NCI-H128 (cell line): ENCODE measurements around the gene MCOLN2.
A peak's percentile ranks its signal among the peaks of the same experiment; 100 is the strongest.
"Not testable (repeated sequence)": the region's sequence is repeated elsewhere in the genome, so short reads cannot be mapped to it uniquely, and the experiment has no call there.

Source experiments
- DNase-seq: peaks from one replicate; lab custom pipeline; 2025; ENCODE audit not compliant: unreplicated experiment; lab: John Stamatoyannopoulos, UW

Gene MCOLN2

DNA sequence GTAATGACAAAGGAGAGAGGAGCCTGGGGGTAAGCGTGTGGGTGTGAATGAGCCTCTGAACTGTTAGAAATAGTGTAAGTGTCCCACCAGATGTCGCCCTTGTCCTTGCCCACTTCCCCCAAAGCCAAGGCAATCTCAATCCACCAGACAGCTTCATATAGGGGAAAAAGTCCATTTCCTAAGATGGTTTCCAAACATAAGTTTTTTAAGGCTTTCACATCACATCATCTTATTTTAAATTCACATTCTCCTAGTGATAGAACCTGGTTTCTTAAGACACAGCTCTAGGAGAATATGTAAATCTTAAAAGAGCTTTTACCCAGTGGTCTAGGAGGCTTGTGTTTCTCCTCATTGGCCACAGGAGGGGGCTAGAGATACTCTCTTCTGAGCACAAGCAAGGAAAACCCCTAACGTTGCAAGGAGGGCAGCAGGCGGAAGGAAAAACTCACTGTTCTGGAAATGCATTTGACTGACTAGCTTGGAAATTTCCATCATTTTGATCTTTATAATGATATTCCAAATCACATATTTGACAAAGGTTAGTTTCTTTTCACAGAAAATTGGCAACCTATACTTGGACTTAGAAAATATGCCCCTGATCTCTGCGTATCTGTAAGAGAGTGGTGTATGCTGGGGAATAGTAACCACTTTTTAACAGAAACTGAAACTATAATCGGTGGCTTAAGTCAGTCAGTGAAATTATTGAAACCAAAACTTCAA, 52.0 kb downstream of the MCOLN2 start:
- DNase-seq: peak; percentile 85

DNA sequence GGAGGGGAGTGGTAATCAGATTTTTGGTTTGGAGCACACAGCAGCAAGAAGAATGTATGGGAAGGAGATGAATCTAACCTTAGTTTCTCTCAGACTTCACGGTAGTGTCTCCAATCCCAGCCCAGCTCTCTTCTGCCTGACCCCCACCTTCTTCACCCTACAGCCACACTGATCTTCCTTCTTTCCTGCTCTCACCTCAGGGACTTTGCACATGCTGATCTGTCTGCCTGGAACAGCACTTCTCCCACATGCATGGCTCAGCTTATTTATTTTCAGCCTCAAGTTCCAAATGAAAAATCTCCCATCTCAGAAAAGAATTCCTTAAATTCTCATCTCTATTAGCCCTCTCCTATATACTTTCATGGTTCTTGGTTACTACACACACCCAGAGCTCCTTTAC, 55.1 kb downstream of the MCOLN2 start:
- DNase-seq: no peak

DNA sequence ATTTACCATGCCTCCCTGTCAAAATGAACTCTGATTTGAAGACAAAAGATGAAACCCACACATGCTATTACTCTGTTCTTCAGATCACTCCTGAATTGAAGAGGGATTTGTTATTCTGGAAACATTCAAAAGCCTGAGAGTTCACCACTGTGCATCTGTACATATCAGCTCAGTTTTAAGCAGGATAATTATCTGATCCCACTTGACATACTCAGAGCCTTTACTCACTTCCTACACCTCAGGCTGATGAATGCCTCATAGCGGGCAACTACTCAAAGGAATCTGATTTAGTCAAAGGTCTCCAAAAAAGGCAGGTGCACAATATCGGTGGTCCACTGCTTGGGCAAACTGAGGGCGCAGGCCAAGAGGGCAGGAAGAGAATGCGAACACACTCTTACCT, 56.4 kb downstream of the MCOLN2 start:
- DNase-seq: no peak

DNA sequence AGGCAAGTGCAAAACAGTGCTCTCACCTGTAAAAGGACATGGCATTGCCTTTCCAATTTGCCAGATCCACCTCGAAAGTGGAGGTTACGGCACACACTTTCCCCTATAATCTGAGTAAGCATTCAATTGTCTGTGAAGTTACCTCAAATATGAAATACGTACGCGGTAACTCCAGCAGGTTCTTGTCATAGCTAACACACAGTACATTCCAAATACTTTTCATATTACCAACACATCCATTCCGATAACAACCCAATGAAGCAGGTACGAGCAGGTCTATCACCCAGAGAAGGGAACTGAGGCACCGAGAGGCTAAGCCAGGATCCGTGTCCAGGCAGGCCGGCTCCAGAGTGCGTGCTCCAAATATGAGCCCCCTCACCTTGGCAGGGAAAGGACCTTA, 57.2 kb downstream of the MCOLN2 start:
- no peak for DNase-seq

GRCh38 chr1:84939151-84939550, 57.8 kb downstream of the MCOLN2 start:
- DNase-seq: no peak

DNA sequence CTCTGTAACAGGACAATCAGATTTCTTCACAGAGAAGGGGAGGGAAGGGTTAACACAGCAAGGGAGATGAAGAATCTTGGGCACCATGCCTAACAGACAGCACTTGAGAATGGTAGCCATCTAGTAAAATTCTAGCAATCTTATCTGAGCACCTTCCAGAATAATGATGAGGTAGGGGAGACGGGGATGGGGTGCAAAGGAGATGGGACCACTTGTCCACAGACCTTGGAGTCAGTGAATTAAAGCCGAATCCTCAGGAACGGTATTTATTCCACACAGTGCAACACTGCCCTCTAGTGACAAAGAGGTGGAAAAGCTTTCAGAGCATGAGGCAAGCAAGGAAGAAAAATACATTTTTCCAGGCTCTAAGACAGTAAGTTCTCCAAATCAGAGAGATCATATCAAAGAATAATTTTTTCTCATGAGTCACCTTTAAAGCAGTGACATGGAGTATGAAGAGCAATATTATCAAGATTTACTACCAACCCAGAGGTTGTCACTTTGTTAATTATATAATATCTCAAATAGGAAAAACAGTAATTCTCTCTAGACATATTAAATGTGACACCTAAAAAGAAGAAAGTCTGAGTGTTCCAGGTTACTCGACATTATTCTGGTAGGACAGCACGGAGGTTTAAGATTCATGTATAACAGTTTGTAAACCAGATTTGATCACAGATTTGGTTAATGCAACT, 60.6 kb downstream of the MCOLN2 start:
- peak; percentile 48 for DNase-seq

DNA sequence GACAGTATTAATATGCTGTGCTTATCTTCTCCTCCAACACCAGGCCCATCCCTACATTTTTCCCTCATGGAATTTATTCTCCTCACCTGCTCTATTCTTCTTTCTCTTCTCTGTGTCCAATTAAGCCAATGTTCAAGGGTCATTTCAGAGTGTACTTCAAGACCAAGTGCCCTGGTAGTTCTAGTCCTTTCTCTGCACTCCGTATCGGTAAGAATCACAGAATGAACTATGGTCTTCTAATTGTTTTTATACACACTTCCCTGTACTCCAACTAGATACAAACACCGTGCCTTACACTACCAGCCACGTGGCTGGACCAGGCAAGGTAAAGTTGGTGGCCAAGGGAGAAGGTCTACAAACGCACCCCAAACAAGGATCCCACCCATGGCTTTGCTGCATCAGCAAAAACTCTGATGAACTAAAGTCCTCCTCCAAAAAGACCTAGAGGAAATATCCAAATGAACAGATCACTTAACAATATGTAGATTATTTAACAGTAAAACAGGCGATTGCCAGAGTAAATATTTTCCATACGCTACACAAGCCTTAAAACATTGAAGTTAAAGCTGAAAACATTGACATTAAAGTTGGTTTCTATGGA, 63.8 kb downstream of the MCOLN2 start:
- DNase-seq: no peak

- DNase-seq: no peak
Observed at GRCh38 chr1:84930831-84931230, 66.1 kb downstream of the MCOLN2 start.

GRCh38 chr1:84930329-84930728, 66.6 kb downstream of the MCOLN2 start:
- DNase-seq: no peak

- DNase-seq: no peak
Observed at GRCh38 chr1:84929581-84929980, 67.3 kb downstream of the MCOLN2 start.

DNA sequence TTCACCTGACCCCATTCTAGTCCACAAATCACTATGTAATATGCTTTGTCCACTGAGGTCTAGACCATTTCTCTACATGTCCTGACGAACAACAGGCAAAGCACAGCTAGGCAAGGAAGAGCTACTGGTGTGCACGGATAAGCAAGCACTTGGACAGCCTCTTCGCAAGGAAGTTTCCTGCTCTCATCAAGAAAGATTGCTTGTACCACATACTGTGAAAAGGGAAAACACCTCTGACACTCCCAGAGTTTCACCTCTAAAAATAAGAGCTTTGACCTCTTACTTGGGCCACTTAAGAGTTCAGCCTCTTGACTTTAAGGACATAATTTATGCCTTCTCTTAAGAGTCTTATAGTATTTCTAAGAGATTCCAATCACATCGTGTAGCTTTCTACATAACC, 67.9 kb downstream of the MCOLN2 start:
- DNase-seq: no peak

DNA sequence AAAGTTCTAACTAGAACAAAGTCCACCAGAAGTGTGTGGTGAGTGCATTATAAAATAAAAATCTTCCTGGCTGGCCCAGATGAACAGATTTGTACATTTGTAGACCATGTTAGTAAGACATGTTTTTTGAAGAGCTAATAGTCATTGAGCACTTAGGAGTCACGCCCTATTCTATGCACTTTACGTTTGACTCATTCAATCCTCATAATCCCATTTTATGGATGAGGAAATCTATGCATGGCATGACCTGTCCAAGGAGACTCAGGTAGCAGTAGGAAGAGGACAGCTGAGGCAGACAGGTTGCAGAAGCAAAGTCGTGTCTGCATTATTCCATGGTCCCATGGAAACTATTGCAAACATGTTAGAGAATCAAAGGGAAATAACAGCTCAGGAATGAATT, 73.6 kb downstream of the MCOLN2 start:
- no peak for DNase-seq

DNA sequence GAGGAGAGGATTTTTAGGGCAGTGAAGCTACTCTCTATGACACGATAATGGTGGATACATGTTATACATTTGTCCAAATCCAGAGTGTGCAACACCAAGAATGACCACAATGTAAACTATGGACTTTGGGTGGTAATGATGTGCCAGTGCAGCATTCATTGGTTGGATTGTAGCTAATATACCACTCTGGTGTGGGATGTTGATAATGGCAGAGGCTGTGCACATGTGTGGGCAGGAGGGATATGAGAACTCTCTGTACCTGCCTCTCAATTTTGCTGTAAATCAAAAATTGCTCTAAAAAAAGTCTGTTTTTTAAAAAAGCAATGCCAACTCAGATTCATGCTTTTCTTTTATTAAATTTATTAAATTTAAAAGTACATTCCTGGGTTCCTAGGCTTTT, 76.8 kb downstream of the MCOLN2 start:
- DNase-seq: no peak

DNA sequence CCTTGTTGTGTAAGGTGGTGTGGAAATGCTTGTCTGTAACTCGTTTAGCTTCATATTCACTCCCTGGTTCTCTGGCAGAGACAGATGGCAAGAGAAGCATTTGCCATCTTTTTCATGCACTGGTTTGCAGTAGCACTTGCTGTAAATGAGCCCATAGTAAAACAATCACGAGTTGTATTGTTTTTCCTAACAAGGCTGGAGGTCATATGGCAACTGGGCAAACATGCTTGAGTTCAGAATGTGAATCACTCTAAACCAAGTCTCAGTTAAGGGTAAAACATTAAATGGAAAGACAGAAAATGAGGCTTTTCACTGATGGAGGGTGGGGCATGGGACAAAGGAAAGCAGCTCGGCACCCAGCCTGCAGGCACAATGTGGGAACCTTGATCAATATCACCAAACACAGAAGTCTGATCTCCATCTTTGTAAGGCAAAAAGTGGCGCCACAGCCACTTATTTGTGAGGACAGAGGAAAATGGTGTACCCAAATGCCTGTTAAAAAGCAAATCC, 77.4 kb downstream of the MCOLN2 start:
- DNase-seq: no peak

DNA sequence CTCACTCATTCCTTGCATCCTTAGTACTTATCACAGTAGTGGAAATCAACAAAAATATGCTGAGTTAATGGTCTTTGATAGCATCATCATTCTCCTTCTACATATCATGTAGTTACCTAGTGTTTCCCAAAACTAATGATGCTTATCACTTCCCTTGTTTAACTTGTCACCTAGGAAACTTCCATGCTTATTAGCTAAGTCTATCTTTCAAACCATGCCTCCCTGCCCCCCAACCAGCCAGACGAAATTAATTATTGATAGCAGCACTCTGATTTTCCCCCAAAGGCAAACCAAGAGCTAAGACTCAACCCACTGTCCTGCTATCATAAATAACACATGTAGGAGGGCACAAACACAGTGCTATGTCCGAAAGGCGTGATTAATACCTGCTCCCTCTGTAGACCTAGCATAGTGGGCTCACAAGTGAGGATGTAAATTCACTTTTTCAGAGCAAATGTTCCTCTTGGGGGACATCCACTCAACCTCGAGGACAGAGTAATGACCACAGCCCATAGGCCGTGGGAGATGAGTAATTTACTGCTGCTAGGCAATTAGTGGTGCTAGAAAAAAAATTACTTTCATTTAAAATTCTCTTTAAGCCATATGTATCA, 78.1 kb downstream of the MCOLN2 start:
- DNase-seq: no peak

DNA sequence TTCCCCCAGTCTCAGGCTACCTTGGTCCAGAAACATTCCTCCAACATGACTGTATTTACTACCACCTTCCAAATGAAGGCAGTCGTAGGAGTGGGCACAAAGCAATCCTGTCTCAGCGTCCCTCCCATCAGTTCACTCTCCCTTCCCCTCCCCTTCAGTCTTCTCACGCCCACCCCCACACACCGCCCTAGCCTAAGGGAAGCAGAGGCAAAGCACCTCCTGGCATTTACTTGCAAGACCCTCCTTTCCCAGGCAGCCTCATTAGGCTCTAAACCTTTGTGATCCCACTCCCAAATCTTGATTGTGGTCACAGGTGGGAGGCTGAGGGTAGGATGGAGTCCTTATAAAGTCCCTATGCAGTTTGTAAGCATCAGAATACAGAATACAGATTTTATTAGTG, 80.0 kb downstream of the MCOLN2 start:
- no peak for DNase-seq

DNA sequence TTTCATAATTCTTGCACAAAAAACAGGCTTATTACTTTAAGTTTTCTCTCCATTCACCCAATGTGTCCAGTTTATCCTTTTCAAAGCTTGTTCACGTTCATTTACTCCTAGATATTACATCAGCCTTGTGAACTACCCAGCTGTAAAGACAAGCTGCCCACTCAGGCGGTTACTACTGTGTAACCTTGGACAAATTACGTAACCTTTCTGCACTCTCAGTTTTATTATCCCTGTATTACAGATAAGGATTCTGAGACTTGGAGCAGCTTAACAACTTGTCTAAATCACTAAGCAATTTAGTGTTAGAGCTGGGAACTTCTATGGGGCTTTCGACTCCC, 83.4 kb downstream of the MCOLN2 start:
- no peak for DNase-seq

GRCh38 chr1:84912726-84913554, 84.0 kb downstream of the MCOLN2 start:
- no peak for DNase-seq

- DNase-seq: not testable (repeated sequence)
Observed at GRCh38 chr1:84908746-84909464, 88.0 kb downstream of the MCOLN2 start.

- no peak for DNase-seq
Observed at GRCh38 chr1:84907095-84907827, 89.7 kb downstream of the MCOLN2 start.
